Left ventricle myocardium inferior (tissue), 1 donor: Measurements from ENCODE around the gene PCBP2. TPM values are rescaled to one million over a fixed set of nuclear protein-coding genes. Genes with fewer than 3 reads are reported as not detected.

Source experiments
- DNase-seq: peaks from one replicate; pipeline ENCODE4 v3.0.0-alpha.2; 2020
- H3K27ac ChIP-seq: fragments of 200-600 bp; replicated peaks from 2 replicates; pipeline ENCODE4 v1.8.0; 2021
- H3K27me3 ChIP-seq: fragments of 200-600 bp; 2 replicates; pipeline ENCODE4 v1.8.0; 2021; ENCODE audit warnings: low read depth
- H3K36me3 ChIP-seq: fragments of 200-600 bp; 2 replicates; pipeline ENCODE4 v1.8.0; 2021
- H3K4me1 ChIP-seq: fragments of 200-600 bp; 2 replicates; pipeline ENCODE4 v1.8.0; 2021
- H3K4me3 ChIP-seq: fragments of 200-600 bp; 2 replicates; pipeline ENCODE4 v1.8.0; 2021; ENCODE audit warnings: mild to moderate bottlenecking, moderate library complexity
- H3K9me3 ChIP-seq: fragments of 200-600 bp; replicated peaks from 2 replicates; pipeline ENCODE4 v1.8.0; 2021
- intact Hi-C: fragments of 100-400 bp; cut with micrococcal nuclease; formaldehyde crosslinking; loops from one replicate; pipeline ENCODE4 v1.11.0; 2022
- total RNA-seq: library from RNA; stranded (reverse); fragmentation: NEBNext Ultra II Directional; extraction: Animal tissue kit (Norgen Biotek cat#: 25700); gene quantifications from one replicate; pipeline ENCODE4 v1.2.1, GENCODE V29; 2021
- TF ChIP-seq, protein P1 (sequence below): fragments of 200-600 bp; IDR thresholded peaks from 2 replicates; pipeline ENCODE4 v1.8.0; 2021; ENCODE audit warnings: antibody characterized with exemption, mild to moderate bottlenecking, borderline replicate concordance
- donor health status: DM: no; HTN: yes; CAD: no; lungs with severe emphysema.

The PCBP2 gene
- total RNA-seq, 1 donor from 2014 or later, result 530 TPM

DNA sequence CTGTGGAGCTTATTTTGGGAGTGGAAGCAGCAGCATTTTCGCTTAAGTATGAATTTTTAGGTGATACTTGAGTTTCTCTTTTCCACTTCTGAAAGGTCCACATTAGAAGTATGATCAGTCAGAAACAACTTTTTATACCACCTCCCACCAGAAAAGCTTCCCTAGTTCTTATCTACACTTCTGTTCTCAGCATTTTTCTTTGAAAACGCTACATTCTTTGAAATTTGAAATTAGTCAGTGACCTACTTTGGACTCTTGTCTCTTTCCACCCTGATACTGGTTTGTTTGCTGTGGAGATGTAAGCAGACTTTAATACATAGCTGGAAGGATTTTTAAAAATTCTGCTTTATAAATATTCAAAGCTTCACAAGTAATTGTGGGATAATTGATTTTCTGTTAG lies 22.2 kb downstream of the PCBP2 start:
- peak overlapping the region; percentile 34 for H3K27ac ChIP-seq
- intact Hi-C loops, result no loop called here
- H3K36me3 ChIP-seq, result peaks cover 100% of the 10 kb centered on the region
- H3K4me1 ChIP-seq, result peaks cover 100% of the 10 kb centered on the region
- DNase-seq, result no peak
- TF ChIP-seq, protein P1, sequence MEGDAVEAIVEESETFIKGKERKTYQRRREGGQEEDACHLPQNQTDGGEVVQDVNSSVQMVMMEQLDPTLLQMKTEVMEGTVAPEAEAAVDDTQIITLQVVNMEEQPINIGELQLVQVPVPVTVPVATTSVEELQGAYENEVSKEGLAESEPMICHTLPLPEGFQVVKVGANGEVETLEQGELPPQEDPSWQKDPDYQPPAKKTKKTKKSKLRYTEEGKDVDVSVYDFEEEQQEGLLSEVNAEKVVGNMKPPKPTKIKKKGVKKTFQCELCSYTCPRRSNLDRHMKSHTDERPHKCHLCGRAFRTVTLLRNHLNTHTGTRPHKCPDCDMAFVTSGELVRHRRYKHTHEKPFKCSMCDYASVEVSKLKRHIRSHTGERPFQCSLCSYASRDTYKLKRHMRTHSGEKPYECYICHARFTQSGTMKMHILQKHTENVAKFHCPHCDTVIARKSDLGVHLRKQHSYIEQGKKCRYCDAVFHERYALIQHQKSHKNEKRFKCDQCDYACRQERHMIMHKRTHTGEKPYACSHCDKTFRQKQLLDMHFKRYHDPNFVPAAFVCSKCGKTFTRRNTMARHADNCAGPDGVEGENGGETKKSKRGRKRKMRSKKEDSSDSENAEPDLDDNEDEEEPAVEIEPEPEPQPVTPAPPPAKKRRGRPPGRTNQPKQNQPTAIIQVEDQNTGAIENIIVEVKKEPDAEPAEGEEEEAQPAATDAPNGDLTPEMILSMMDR, result no peak
- H3K4me3 ChIP-seq, result no peak overlapping the region
- no peaks in the 10 kb centered on the region for H3K27me3 ChIP-seq
- H3K9me3 ChIP-seq, result no peaks in the 10 kb centered on the region

DNA sequence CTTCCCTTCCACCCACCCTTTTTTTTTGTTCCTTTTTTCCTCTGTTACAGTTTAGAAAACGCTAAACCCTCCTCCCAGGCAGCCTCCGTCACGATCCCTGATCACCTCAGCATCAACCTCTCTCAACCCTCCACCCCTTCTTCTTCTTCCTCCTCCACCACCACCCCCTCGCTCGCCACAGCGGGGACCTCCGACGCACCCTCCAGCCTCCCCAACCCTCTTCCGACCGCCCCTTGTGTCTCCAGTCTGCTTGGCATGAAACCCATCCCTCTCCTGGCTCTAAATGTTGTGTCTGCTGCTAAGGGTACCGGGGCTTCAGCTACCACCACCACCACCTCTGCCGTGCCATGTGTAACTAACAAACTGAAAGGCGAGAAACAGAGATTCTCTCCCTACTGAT lies 22.9 kb downstream of the PCBP2 start:
- peaks cover 99% of the 10 kb centered on the region for H3K36me3 ChIP-seq
- TF ChIP-seq, protein P1, result no peak
- H3K4me1 ChIP-seq, result peaks cover 94% of the 10 kb centered on the region
- DNase-seq, result no peak
- no peak overlapping the region for H3K4me3 ChIP-seq
- H3K27me3 ChIP-seq, result no peaks in the 10 kb centered on the region
- intact Hi-C loops, result no loop called here
- peak overlapping the region; percentile 24 for H3K27ac ChIP-seq
- no peaks in the 10 kb centered on the region for H3K9me3 ChIP-seq

DNA sequence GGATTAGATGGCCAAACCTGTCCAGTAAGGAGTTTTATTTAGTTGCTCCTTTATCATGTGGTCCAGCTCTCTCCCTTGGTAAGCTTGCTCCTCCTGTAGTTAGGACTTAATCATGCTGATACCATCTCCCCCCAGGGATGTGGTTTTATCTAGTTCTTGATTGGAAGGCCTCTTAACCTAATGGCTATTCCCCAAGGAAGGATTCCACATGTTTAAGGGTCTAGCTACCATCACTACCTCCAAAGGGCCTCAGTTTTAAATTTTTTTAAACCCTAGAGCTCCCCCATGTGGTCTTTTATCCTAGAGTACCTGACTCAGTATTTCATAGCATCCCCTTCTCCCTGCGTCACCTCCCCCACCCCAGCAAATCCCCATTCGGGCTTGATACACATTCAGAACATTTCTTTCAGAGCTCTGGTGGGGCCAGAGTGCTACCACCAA lies 24.9 kb downstream of the PCBP2 start:
- H3K27me3 ChIP-seq, result no peaks in the 10 kb centered on the region
- H3K4me3 ChIP-seq, result no peak overlapping the region
- peaks cover 99% of the 10 kb centered on the region for H3K36me3 ChIP-seq
- no peak for DNase-seq
- H3K27ac ChIP-seq, result peak overlapping the region; percentile 17
- H3K9me3 ChIP-seq, result no peaks in the 10 kb centered on the region
- intact Hi-C loops, result no loop called here
- TF ChIP-seq, protein P1, result peak; percentile 36
- peaks cover 92% of the 10 kb centered on the region for H3K4me1 ChIP-seq

DNA sequence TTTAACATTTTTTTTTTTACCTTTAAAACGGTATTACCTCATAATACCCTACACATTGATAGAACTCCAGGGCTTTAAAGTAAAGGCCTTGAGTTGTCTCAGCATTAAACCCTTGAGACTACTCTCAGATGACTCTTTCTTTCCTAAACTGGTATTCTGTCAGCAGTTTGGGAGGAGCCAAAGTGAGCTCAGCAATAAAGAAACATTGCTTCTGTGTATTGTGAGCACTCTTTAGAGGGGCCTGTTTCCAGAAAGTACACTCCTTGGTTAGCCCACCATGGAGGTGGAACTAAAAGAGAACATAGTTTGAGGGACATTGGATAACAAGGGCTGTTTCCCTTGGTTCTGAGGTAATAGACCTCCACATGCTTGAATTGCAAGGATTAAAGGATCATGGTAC lies 27.0 kb downstream of the PCBP2 start:
- no peaks in the 10 kb centered on the region for H3K27me3 ChIP-seq
- no peaks in the 10 kb centered on the region for H3K9me3 ChIP-seq
- H3K36me3 ChIP-seq, result peaks cover 99% of the 10 kb centered on the region
- intact Hi-C loops, result no loop called here
- TF ChIP-seq, protein P1, result no peak
- peaks cover 90% of the 10 kb centered on the region for H3K4me1 ChIP-seq
- no peak for DNase-seq
- no peak overlapping the region for H3K4me3 ChIP-seq
- peak overlapping the region; percentile 29 for H3K27ac ChIP-seq

DNA sequence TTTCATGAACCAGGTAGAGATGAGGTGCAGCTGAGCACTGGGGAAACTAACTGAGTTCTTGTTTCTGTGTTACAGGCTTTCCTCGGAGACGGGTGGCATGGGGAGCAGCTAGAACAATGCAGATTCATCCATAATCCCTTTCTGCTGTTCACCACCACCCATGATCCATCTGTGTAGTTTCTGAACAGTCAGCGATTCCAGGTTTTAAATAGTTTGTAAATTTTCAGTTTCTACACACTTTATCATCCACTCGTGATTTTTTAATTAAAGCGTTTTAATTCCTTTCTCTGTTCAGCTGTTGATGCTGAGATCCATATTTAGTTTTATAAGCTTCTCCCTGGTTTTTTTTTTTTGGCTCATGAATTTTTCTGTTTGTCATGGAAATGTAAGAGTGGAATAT lies 27.4 kb downstream of the PCBP2 start:
- Histone ChIP-seq H3K9me3 (no peaks in the 10 kb centered on the region), H3K36me3 (peaks cover 95% of the 10 kb centered on the region), H3K27me3 (no peaks in the 10 kb centered on the region), H3K4me1 (peaks cover 85% of the 10 kb centered on the region), H3K4me3 (no peak overlapping the region), H3K27ac (peak overlapping the region; percentile 29)
- TF ChIP-seq, protein P1, result no peak
- intact Hi-C loops, result no loop called here
- no peak for DNase-seq
